ENCODE measurements around the gene AMOTL1.
"Not testable (repeated sequence)": the region's sequence is repeated elsewhere in the genome, so short reads cannot be mapped to it uniquely, and the experiment has no call there.

AMOTL1 gene

GRCh38 chr11:94823102-94823732 is 55.1 kb downstream of the AMOTL1 start:
- DNase-seq (ENCODE audit: low read depth): no peak

GRCh38 chr11:94825031-94825430 is 56.9 kb downstream of the AMOTL1 start:
- DNase-seq (ENCODE audit: low read depth): no peak

DNA sequence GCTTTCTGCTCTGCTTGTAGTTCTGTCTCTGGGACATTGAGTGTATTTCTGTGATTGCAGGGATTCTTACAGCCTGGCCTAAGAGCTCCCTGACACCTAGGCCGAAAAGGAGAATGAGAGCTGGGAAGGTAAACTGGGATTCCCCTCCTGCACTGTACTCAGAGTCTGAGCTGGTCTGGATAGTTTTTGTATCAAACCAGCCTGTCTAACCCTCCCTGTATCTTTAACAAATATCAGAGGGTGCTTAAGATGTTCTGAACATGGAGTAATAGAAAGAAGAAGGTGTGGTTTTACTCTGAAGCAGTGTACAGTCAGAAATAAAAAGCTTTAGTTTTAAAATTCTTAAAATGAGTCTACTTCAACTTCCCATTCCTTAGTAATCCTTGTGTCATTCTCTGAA is 57.3 kb downstream of the AMOTL1 start:
- no peak for DNase-seq (ENCODE audit: low read depth)

GRCh38 chr11:94826415-94826814 is 58.3 kb downstream of the AMOTL1 start:
- no peak for DNase-seq (ENCODE audit: low read depth)

GRCh38 chr11:94828088-94828487 is 59.9 kb downstream of the AMOTL1 start:
- no peak for DNase-seq (ENCODE audit: low read depth)

DNA sequence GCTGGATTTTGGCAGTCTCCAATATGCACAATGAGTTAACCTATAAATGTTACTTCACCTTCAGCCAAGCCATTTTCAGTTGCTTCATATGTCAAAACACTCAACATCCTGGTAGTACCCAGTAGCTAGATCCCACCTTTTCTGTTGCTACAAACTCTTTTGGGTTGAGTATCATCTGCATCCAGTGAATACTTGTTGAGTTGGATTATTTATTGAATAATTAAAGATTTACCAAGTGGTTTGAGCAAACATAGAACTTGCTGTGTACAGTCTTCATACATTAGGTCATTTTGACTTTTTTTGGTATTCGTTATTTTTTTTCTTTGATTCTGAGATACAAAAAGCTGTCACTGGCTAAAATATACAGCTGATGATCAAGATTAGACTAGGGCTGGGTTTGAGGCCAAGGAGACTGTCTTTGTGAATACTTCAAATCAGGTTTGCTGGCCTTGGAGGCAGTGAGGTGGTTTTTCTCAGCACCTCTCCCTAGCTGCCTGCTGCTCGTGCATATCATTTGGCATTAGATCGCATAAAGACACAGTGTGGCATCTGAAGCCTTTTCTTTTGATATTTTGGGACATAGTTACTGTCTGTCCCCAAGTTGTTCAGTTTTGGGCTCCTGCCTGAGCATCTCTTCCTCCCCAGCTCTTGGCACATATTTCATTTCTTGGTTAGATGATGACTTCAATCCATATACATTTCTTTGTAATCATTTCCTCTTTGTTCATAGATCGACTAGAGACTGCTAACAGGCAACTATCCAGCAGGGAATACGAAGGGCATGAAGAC is 62.8 kb downstream of the AMOTL1 start:
- DNase-seq (ENCODE audit: low read depth): no peak

- no peak for DNase-seq (ENCODE audit: low read depth)
Observed at GRCh38 chr11:94831529-94831928, 63.4 kb downstream of the AMOTL1 start.

- DNase-seq (ENCODE audit: low read depth): no peak
Observed at GRCh38 chr11:94832604-94833235, 64.6 kb downstream of the AMOTL1 start.

DNA sequence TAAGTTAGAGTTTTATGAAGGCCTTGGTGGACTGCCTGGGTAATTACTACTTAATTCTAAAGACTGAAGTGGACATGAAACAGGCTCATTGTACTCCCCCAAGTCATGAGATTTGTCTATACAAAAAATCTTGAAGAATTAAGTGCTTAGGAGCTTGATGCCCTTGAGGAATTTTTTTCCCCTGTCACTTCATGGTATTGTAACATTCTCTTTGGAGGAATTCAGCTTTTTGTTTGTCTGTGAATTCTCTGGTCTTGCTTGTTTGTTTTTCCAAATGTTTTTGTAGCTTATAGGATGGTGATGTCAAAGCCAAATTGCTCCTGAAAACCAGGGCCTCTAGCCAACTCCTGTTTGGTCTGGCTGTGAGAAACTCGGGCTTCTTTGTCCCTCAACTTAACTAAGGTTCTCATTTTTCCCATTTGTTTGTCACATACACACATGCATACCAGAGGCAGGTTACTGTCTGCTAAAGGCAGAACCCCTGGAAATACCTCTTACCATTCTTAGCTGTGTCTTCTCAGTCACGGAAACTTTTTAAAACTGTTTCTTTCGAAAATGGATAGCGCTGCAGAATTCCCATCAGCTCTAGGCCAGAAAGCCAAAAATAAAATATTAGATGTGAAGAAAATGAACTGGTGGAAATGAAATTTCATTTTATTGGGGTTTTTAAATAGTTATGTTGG is 66.9 kb downstream of the AMOTL1 start:
- DNase-seq (ENCODE audit: low read depth): no peak

DNA sequence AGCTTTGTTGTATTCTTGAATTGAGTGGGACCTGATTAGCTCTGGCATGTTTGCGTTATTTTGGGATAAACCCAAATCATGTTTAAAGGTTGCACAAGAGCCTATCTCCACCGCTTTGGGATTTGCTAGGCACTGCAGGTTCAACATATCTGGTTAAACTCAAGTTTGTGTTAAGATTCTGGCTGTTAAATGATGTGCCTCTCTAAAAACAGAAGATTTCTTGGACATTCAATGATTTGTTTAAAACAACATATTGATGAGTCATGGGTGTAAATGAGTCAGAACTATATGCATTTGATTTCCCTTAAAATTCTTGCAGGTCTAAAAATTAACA is 67.4 kb downstream of the AMOTL1 start:
- DNase-seq (ENCODE audit: low read depth): no peak

DNA sequence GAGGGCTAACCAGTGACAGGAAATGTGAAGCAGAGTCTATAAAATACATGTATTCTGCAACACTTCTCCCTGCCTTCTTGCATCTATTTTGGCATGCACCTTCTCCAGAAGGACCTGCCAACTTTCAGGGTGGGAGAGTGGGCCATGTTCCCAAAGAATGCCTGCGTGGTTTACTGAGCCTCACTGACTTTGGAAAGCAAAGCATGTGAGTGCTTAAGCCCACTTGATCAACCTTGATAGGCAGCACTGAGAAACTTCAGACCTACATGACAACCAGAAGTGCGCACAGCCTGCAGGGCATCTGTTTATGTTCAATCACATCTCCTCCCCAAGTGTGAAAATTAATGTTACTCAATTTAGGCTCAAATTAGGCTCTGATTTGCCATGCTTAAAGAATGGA is 69.2 kb downstream of the AMOTL1 start:
- DNase-seq (ENCODE audit: low read depth): no peak

- DNase-seq (ENCODE audit: low read depth): no peak
Observed at GRCh38 chr11:94838027-94838731, 70.0 kb downstream of the AMOTL1 start.

DNA sequence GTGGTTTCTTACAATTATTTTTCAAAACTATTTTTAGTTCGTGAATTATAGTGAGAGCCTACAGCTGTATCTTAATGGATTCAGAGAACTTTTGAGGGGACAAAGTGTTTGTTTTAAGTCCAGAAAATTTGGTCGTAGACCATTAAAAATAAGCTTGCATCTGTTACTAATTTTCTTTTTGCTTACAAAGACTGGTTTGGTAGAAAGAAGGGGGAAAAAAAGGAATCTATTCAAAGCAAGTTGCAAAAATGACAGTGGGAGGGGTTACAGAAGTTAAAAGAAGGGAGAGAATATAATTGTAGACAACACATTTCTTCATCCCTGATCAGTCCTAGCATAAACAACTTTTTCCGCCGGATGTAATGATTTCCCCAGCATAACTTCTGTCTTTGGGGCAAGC is 72.1 kb downstream of the AMOTL1 start:
- DNase-seq (ENCODE audit: low read depth): no peak

GRCh38 chr11:94844031-94844430 is 75.9 kb downstream of the AMOTL1 start:
- no peak for DNase-seq (ENCODE audit: low read depth)

DNA sequence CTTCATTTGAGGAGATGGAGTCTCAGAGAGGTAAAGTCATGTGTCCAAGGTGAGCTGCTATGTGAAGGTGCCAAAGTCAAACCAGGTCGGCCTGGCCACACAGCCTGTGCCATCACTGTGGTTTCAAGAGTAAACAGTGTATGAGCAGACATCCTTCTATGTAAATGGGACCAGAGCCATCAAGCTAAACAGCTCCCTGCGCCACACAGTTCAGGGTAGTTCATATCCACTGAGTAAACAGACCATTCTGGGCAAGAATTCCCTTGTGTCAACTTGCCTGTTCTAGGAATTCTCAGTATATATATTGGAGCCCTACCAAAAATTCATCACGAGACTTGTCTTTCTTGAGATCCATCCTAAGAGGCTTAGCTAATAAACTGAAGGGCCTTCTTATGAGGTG is 77.5 kb downstream of the AMOTL1 start:
- DNase-seq (ENCODE audit: low read depth): no peak

DNA sequence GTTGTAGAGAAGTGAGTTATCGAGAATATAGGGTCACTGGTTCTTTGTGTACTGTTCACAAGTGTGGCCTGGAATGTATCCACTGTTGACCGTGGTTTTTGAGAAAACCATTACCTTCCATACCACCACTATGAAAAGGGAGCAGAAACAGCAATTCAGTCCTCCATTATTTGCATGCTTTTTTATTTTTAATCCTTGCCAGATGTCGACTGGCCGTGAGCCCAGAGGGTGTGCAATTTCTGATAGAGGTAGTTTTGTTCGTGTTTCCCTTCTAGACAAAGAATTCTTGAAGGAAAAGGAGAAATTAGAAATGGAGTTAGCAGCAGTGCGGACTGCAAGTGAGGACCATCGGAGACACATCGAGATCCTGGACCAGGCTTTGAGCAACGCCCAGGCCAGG is 81.7 kb downstream of the AMOTL1 start:
- DNase-seq (ENCODE audit: low read depth): no peak

- no peak for DNase-seq (ENCODE audit: low read depth)
Observed at GRCh38 chr11:94851864-94852636, 83.9 kb downstream of the AMOTL1 start.

GRCh38 chr11:94853288-94853687 is 85.1 kb downstream of the AMOTL1 start:
- DNase-seq (ENCODE audit: low read depth): not testable (repeated sequence)

DNA sequence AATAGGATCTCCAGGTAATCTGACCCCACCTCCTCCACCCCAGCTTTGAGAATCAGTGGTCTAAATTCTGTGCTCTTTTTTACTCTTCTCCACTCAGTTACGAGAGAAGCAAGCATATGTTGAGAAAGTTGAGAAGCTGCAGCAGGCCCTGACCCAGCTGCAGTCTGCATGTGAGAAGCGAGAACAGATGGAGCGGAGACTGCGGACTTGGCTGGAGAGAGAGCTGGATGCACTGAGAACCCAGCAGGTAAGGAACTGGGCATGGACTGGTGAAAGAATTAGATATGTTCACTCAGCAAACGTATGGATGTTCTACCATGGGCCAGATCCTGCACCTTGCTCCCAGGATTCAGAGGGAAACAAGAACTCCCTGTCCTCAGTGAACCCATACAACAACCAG is 85.7 kb downstream of the AMOTL1 start:
- DNase-seq (ENCODE audit: low read depth): no peak

- no peak for DNase-seq (ENCODE audit: low read depth)
Observed at GRCh38 chr11:94854770-94855633, 86.8 kb downstream of the AMOTL1 start.

GRCh38 chr11:94855666-94856065 is 87.5 kb downstream of the AMOTL1 start:
- no peak for DNase-seq (ENCODE audit: low read depth)
